Ovary (tissue), 3 donors: Measurements from ENCODE around the gene CADM2.

Experiments used
- POLR2A ChIP-seq: fragments of 450-650 bp; IDR thresholded peaks from one replicate; pipeline ENCODE4 v1.6.1; 2017; ENCODE audit warnings: antibody characterized with exemption, mild to moderate bottlenecking, moderate library complexity
- TF ChIP-seq, protein P1 (sequence below), 3 donors: fragments of 450-650 bp in 2 of 3; fragments of 200-600 bp in 1 of 3; IDR thresholded peaks; one replicate each; pipeline versions ENCODE4 v1.5.1 to v1.8.0; 2016 to 2022; ENCODE audit warnings: antibody characterized with exemption in 3 of 3, mild to moderate bottlenecking in 1 of 3
- donor health status: DM: no; HTN: no; CAD: no.

DNA sequence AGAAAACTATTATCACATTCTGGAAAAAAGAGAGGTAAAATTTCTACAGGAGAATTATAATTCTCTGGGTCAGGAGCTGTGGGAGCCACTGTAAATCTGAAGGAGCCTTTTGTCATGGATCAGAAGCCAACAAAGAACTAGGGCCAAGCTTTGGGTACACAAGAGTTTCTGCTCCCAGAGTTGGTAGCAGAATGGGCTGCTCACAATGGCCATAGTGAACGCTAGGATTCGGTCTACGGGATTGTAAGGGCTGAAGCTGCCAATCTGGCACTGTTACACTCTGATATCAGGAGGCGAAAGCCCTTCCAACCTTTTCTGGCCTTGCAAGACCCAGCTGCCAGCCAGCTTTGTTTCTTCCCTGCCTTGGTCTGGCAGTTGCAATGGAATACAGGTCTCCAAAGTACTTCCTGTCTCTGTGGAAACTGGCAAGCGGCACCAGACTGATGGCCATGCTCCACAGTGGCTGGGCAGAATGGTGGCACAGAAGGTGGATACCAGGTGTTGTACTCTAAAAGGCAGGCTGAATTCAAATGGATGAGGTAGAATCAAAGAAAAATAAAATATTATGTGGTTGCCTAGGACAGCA, 831.7 kb downstream of the CADM2 start:
- no peak for TF ChIP-seq POLR2A
- TF ChIP-seq, protein P1, sequence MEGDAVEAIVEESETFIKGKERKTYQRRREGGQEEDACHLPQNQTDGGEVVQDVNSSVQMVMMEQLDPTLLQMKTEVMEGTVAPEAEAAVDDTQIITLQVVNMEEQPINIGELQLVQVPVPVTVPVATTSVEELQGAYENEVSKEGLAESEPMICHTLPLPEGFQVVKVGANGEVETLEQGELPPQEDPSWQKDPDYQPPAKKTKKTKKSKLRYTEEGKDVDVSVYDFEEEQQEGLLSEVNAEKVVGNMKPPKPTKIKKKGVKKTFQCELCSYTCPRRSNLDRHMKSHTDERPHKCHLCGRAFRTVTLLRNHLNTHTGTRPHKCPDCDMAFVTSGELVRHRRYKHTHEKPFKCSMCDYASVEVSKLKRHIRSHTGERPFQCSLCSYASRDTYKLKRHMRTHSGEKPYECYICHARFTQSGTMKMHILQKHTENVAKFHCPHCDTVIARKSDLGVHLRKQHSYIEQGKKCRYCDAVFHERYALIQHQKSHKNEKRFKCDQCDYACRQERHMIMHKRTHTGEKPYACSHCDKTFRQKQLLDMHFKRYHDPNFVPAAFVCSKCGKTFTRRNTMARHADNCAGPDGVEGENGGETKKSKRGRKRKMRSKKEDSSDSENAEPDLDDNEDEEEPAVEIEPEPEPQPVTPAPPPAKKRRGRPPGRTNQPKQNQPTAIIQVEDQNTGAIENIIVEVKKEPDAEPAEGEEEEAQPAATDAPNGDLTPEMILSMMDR (IDR thresholded peaks at IDR 0.05) = no peak
